GM18870 (cell line): ENCODE measurements around the gene HERC2.
"Not testable (repeated sequence)": the region's sequence is repeated elsewhere in the genome, so short reads cannot be mapped to it uniquely, and the experiment has no call there.

ENCODE experiments used
- ATAC-seq: cut with Tn5 transposase; IDR thresholded peaks from one replicate; pipeline ENCODE4 v1.9.1; 2021; ENCODE audit warnings: moderate library complexity; ENCODE audit not compliant: unreplicated experiment

HERC2 gene, protein sequence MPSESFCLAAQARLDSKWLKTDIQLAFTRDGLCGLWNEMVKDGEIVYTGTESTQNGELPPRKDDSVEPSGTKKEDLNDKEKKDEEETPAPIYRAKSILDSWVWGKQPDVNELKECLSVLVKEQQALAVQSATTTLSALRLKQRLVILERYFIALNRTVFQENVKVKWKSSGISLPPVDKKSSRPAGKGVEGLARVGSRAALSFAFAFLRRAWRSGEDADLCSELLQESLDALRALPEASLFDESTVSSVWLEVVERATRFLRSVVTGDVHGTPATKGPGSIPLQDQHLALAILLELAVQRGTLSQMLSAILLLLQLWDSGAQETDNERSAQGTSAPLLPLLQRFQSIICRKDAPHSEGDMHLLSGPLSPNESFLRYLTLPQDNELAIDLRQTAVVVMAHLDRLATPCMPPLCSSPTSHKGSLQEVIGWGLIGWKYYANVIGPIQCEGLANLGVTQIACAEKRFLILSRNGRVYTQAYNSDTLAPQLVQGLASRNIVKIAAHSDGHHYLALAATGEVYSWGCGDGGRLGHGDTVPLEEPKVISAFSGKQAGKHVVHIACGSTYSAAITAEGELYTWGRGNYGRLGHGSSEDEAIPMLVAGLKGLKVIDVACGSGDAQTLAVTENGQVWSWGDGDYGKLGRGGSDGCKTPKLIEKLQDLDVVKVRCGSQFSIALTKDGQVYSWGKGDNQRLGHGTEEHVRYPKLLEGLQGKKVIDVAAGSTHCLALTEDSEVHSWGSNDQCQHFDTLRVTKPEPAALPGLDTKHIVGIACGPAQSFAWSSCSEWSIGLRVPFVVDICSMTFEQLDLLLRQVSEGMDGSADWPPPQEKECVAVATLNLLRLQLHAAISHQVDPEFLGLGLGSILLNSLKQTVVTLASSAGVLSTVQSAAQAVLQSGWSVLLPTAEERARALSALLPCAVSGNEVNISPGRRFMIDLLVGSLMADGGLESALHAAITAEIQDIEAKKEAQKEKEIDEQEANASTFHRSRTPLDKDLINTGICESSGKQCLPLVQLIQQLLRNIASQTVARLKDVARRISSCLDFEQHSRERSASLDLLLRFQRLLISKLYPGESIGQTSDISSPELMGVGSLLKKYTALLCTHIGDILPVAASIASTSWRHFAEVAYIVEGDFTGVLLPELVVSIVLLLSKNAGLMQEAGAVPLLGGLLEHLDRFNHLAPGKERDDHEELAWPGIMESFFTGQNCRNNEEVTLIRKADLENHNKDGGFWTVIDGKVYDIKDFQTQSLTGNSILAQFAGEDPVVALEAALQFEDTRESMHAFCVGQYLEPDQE (N-terminal part only)

DNA sequence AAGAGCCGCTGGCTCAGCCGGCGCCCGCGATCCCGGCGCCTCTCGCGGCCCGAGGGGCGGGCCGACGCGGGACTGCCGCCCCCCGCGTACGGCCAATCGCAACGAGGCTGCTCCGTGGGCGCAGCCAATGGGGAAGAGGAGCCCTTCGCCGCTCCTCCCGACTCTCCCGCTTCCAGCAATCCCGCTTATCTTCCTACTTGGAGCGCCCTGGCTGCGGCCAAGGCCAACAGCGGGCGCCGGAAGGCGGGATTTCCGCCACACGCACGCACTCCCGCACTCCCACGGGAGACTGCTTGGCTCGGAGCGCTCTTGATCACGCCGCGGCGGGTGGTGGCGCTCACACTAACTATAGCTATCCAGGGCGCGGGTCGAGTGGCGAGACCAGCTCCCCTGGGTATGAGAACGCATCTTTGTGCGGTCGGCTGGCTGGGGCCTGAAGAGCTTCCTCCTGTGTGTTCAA lies at the start of gene HERC2:
Gene HERC2 (minus strand): TSS at position 51 of the 460 bp plus-strand sequence. CDS start 746 bp downstream, outside the sequence.
- not testable (repeated sequence) for ATAC-seq

DNA sequence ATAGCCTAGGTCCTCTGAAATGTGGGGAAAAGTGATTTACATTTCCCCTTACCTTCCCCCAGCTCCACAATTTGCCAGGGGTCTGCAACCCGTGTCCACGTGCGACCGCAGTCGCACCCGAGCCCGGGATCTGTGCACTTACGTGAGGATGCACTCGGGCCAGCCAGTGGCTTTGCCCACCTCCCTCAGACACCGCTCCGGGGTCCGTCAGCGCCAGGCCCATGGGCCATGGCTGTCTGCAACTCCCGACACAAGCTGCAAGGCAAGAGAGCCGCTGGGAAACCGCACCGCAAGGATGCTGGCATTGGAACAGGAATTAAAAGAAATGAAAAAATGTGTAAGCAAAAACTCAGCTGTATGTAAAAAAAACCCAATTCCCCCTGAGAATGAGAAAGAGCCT lies 43.5 kb upstream of the HERC2 start:
- not testable (repeated sequence) for ATAC-seq

DNA sequence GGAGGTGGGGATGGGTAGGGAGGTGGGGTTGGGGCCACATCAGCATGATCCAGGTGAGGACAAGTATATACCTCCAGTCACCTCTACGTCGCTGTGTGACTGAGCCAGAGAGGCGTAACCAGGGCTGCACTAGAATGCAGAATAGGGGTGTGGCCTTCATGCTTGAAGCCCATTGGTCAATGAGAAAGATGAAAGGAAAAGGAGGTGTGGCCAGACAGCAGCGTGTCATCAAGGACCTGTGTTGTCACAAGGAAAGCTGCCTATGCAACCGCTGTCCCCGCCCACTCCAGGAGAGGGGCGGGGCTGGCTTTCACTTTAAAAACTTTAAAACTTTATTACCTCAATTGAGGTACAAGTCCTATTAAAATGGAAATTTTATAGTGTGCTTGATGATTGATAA lies 36.0 kb upstream of the HERC2 start, which contains the start of gene GOLGA6L24:
Gene GOLGA6L24 (minus strand): TSS at position 101 of the 400 bp plus-strand sequence. CDS start 61 bp downstream, at position 40.
- not testable (repeated sequence) for ATAC-seq

DNA sequence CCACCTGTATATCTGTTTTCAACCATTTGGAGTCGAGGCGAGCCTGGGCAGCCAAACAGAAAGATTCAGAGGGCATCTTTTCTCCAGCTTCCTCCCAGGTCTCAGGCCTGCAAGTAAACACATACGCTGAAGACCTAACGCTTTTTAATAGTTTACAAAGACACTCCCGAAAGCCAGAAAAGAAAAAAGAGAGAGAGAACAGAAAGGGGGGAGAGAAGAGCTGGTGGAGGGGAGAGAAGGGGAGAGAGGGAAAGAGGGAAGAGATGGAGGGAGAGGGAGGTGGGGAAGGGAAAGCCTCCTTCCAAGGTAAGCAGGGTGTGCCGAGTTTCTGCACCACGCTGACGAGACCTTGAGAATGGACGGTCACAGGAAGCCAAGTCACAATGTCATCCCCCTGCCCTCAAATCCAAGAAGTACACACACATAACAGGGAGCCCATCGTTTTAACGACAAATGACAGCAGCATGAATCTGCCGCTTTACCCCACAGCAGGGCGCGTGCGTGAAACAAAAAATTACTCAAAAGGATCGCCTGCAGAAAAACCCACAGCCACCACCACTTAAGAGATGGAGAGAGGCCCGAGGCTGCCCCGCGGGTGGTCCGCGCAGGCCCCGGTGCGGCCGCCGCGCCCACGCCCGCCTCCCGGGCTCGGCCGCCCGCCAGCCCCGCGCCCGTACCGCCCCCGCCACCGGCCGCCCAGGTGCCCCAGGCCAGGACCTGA lies 461 bp downstream of the HERC2 start:
- ATAC-seq = not testable (repeated sequence)

DNA sequence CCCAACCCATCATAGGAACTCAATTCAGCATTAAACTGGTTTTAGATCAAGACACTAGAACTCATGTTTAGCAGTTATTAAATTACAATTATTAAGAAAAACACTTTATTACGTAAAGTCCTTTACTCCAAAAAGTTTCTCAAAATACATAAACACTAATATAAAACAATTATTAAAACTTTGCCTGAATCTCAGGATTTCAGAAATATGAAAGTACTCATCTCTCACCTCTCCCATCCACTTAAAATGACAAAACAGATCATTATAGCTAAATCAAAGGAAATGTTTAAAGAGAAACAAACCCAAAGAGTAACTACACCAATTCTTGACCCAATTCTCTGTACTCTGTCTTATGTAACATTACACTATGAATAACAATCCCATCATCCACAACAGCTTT lies 2.3 kb downstream of the HERC2 start:
- ATAC-seq = not testable (repeated sequence)

DNA sequence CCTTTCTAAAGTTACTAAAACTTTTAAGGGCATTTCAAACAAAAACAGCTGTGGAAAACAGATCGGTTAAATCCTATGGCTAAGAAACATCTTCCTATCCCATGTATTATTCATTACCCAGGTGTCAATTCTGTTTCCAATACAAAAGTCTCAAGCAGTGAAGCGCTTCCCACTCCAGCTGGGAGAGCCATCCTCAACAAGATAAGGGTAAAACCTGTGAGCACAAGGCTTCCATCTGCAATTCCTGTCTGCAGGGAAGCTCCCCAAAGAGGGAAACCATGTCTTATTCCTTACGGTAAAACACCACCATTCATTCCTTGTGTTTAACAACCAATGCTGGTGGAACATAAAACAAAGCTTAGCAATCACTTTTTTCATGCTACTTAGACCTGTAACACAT lies 3.2 kb downstream of the HERC2 start:
- not testable (repeated sequence) for ATAC-seq

DNA sequence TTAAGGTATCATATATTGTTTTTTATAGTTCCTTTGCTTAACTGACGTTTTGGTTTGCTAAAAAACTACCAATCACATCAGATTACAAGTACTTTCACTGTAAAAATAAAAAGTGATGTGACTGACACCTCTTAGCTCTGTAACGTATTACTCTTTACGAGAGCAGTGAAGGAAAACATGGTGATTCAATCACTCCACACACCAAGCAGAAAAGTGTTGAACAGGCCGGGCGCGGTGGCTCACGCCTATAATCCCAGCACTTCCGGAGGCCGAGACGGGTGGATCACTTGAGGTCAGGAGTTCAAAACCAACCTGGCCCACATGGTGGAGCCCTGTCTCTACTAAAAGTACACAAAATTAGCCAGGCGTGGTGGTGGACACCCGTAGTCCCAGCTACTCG lies 3.9 kb downstream of the HERC2 start:
- ATAC-seq = not testable (repeated sequence)

DNA sequence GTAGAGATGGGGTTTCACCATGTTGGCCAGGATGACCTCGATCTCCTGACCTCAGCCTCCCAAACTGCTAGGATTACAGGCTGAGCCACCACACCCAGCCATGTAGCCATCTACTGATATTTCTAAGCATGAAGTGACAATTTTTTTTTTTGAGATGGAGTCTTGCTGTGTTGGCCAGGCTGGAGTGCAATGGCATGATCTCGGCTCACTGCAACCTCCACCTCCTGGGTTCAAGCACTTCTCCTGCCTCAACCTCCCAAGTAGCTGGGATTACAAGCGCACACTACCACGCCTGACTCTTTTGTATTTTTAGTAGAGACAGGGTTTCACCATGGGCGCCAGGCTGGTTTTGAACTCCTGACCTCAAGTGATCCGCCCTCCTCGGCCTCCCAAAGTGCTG lies 5.0 kb downstream of the HERC2 start:
- ATAC-seq = not testable (repeated sequence)

DNA sequence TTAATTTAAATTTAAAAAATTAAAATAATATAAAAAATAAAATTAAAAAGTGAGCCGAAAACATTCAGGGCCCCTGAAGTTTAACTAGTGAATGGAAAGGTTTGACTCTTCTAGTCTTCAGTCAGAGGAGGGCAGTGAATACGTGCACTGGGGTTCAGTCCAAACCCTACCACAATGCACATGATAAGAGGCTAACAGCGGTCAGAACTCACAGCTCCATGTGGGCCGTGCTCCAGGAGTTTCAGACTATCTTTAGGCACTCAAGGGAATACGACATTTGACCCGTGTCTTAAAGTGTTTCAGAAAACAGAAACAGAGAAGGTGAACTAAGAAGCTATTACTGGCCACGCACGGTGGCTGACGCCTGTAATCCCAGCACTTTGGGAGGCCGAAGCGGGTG lies 11.5 kb downstream of the HERC2 start:
- not testable (repeated sequence) for ATAC-seq

DNA sequence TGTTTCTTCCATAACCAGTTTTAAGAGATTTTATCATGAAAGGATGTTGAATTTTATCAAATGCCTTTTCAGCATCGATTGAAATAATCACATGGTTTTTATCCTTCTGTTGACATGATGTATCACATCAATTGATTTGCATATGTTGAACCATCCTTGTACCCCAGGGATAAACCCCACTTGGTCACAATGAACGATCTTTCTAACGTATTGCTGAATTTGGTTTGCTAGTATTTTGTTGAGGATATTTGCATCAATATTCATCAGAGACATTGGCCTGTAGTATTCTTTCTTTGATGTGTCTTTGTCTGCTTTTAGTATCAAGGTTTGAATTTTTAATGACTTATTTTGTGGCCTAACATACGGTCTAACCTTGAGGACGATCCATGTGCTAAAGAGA lies 13.3 kb downstream of the HERC2 start:
- ATAC-seq = not testable (repeated sequence)

DNA sequence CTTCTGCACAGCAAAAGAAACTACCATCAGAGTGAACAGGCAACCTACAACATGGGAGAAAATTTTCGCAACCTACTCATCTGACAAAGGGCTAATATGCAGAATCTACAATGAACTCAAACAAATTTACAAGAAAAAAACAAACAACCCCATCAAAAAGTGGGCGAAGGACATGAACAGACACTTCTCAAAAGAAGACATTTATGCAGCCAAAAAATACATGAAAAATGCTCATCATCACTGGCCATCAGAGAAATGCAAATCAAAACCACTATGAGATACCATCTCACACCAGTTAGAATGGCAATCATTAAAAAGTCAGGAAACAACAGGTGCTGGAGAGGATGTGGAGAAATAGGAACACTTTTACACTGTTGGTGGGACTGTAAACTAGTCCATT lies 16.3 kb downstream of the HERC2 start:
- not testable (repeated sequence) for ATAC-seq

DNA sequence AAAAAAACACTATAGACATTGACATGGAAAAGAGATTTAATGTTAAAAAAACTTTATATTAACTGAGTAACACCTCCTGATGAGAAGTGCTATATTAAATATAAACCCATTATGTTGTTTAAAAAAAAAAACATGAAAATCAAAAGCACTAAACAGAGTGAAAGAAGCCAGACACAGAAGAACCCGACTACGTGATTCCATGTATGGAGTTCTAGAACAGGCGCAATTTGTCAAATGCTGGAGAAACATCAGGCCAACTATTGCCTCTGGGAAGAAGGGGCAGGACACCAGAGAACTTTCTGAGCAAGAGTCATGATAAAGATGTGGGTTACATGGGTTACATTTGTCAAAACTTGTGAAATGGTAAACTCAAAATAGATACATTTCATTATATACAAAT lies 24.5 kb downstream of the HERC2 start:
- ATAC-seq = not testable (repeated sequence)

DNA sequence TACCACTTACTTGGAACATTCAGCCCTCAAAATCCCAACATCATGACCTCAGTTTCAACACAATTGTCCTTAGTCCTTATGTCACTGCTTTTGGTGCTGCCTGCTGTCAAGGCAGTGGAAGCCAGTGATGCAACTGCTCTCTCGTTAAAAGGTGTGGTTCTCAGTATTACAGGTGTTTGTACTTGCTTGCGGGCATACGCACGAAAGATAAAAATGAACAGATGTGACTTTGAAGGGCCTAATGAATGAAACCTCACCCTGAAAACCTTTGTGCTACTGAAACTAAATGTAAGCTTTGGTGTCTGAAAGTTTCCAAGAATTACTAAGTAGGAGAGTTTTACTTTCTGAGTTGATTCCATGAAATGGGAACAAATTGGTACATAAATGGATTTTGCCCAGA lies 25.2 kb downstream of the HERC2 start:
- ATAC-seq = not testable (repeated sequence)

DNA sequence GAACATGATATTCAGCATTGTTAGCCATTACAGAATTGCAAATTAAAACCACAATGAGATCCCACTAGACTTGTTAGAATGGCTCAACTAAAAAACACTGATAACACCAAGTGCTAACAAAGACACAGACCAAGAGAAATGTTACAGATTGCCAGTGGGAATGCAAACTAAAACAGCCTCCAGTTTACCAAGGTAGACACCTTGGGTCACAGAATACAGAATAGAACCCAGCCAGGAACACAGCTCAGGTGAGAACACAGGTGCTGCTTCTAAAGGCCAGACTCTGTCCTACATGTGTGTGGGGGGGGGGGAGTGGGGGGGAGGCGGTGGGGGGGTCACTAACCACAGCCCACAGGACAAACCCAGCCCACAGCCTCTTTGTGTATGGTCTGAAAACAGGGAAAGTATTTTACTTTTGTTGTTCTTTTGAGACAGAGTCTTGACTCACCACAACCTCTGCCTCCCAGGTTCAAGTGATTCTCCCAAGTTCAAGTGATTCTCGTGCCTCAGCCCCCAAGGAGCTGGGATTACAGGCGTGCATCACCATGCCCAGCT lies 26.9 kb downstream of the HERC2 start:
- ATAC-seq = not testable (repeated sequence)

DNA sequence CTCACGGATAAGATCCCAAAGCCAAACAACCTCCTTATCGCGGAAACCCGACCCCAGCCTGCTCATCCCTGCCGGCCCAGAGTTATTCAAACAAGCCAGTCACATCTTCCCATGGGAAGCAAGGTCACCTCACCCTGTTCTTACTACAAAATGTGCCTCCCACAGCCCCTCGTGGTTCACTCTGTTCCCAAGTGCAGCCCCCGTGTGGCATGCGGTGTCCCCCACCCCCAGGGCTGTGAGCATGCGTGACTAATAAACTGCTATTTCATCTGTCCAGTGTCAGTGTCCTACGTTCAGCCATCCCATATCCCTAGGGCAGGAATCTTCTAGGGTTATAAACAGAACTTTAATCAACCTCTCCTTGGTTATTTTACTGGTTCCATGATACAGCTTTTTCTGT lies 27.4 kb downstream of the HERC2 start:
- not testable (repeated sequence) for ATAC-seq

DNA sequence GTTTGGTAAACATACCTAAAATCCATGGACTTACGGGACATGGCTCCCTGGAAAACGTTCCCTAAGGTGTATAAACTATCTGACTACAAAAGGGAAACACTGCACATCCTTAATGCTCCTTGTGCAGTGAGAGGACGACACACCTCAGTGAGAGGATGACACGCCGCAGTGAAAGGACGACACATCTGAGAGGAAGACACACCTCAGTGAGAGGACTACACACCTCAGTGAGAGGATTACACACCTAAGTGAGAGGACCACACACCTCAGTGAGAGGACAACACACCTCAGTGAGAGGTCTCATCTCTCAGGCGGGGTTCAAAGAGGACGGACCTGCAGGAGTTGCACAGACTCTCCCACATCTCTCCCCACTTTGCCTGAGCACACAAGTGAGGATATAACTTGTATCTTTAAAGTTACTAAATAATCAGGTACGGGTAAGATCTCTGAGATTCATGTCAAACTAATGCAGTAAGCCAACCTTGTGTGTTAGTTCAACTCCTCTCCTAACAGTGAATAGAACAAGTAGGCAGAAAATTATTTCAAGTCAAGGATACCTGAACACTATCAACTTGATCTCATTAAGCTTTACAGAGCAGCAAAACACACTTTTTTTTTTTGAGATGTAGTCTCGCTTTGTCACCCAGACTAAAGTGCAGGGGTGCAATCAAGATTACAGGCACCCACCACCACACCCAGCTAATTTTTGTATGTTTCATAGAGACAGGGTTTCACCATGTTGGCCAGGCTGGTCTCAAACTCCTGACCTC lies 32.1 kb downstream of the HERC2 start:
- ATAC-seq = no peak

DNA sequence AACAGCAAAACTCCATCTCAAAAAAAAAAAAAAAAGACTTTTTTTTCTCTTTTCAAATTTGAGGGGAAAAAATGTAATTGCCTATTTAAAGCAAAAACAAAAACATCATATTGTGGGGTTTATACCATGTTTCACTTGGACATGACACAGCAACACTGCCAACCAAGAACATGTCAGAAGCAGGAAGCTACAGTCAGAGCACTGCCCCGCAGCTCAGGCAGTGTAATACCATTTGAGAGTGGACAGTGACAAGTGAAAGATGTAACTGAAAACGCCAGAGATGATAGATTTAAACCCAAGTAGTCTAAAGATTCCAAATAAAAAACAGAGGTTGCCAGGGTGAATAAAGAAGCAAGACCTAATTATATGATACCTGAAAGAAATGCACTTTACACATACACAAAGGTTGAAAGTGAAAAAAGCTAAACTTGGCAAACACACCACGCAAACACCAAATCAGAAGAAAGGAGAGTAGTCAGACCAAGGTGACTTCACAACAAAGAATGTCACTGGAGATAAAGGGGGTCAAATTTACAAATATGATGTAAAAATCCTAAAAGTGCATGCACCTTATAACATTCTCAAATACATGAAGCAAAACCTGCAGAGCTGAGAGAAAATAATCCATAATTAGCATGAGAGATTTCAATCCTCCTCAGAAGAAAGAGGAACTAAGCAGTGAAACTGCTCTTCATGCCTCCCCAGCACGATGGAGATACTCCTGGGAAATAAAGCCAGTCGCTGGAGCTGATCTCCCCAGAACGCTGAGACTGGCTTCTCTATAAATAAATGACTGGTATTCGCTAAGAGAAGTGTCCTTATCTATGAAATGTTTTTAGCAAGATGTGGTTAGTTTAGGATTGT lies 32.9 kb downstream of the HERC2 start:
- ATAC-seq = peak; percentile 79

DNA sequence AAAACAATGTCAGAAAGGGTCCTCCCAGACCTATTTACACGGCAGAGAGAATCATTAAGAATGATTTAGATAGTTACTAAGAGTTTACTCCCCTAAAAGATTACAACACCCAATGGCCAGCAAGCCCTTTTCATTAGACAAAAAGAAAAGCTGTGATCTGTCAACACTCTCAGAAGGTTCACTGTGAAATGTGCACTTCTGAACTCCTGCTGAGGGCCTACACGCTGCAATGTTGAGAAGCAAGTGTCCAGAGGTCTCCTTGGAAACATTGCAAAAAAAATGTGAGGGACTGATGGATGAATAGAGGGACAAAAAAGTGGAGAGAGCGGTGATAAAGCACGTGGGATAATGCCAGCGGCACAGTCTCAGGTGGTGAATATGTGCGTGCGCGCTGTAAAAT lies 35.3 kb downstream of the HERC2 start:
- not testable (repeated sequence) for ATAC-seq
